Endodermal cell (in vitro differentiated cells): ENCODE data around the gene TMPRSS12. TPM values are rescaled to one million over a fixed set of nuclear protein-coding genes. Genes with fewer than 3 reads are reported as not detected.
"Not testable (repeated sequence)": the region's sequence is repeated elsewhere in the genome, so short reads cannot be mapped to it uniquely, and the experiment has no call there.

Experiments
- DNase-seq: peaks from one replicate; pipeline ENCODE4 v3.0.0-alpha.2; 2017
- H3K27ac ChIP-seq: 2 replicates; pipeline ENCODE4 v1.5.1; 2013; ENCODE audit warnings: mild to moderate bottlenecking, low read depth, low read length, moderate library complexity
- H3K27me3 ChIP-seq: 2 replicates; pipeline ENCODE4 v1.6.1; 2013; ENCODE audit warnings: mild to moderate bottlenecking, low read length, moderate library complexity; ENCODE audit not compliant: insufficient read depth, control insufficient read depth, poor library complexity, severe bottlenecking
- H3K36me3 ChIP-seq: 2 replicates; pipeline ENCODE4 v1.7.0; 2013; ENCODE audit warnings: mild to moderate bottlenecking, low read length, moderate library complexity; ENCODE audit not compliant: control insufficient read depth, insufficient read depth
- H3K4me1 ChIP-seq: one replicate; pipeline ENCODE4 v1.7.0; 2013; ENCODE audit warnings: low read length; ENCODE audit not compliant: control insufficient read depth, insufficient read depth
- H3K4me3 ChIP-seq: 2 replicates; pipeline ENCODE4 v1.5.1; 2013; ENCODE audit warnings: mild to moderate bottlenecking, low read length, moderate library complexity
- H3K9ac ChIP-seq: 2 replicates; pipeline ENCODE4 v1.6.1; 2013; ENCODE audit warnings: mild to moderate bottlenecking, low read length, moderate library complexity; ENCODE audit not compliant: poor library complexity, severe bottlenecking; ENCODE audit errors: extremely low read depth
- H3K9me3 ChIP-seq: 2 replicates; pipeline ENCODE4 v1.6.1; 2013; ENCODE audit warnings: mild to moderate bottlenecking, low read length, moderate library complexity; ENCODE audit not compliant: control insufficient read depth
- H3K27ac Mint-ChIP-seq: 2 replicates; pipeline ENCODE4 v1.8.0; 2020; ENCODE audit warnings: mixed read lengths
- H3K27me3 Mint-ChIP-seq: 2 replicates; pipeline ENCODE4 v1.8.0; 2021; ENCODE audit warnings: mild to moderate bottlenecking, mixed read lengths; ENCODE audit not compliant: insufficient read depth
- H3K36me3 Mint-ChIP-seq: 2 replicates; pipeline ENCODE4 v1.8.0; 2020; ENCODE audit warnings: low read depth, mixed read lengths
- H3K4me1 Mint-ChIP-seq: 2 replicates; pipeline ENCODE4 v1.8.0; 2020; ENCODE audit warnings: mixed read lengths
- H3K4me3 Mint-ChIP-seq: 2 replicates; pipeline ENCODE4 v1.8.0; 2020; ENCODE audit warnings: mild to moderate bottlenecking, moderate library complexity, mixed read lengths
- H3K9me3 Mint-ChIP-seq: 2 replicates; pipeline ENCODE4 v1.8.0; 2020; ENCODE audit warnings: mild to moderate bottlenecking, mixed read lengths
- CTCF ChIP-seq: fragments of 200-600 bp; sonication (generic); conservative IDR thresholded peaks from 2 replicates; pipeline ENCODE4 v1.5.0; 2021; ENCODE audit warnings: antibody characterized with exemption, mild to moderate bottlenecking
- WGBS, 2 experiments: methylation state at CpG; one replicate each; pipeline versions ENCODE4 v1.1.5 to v1.1.7; 2013; ENCODE audit warnings: missing lambda C conversion rate in 2 of 2, mixed read lengths in 1 of 2; ENCODE audit not compliant: insufficient coverage in 1 of 2, insufficient read length in 1 of 2; 5-methylcytosine and 5-hydroxymethylcytosine counted together
- total RNA-seq, 2 donors: library from RNA; stranded (reverse); fragmentation: NEBNext Ultra II Directional in 1 of 2; extraction: Animal tissue kit (Norgen Biotek cat#: 25700) in 1 of 2; gene quantifications; 2 replicates in 1 of 2; 3 replicates in 1 of 2; pipeline ENCODE4 v1.2.1, GENCODE V29; 2021

TMPRSS12 gene
- total RNA-seq, 2 donors from 2014 or later = not detected

GRCh38 chr12:50926415-50926814 is 83.7 kb downstream of the TMPRSS12 start:
- Histone ChIP-seq H3K36me3 (no peaks in the 10 kb centered on the region), H3K4me1 (no peaks in the 10 kb centered on the region), H3K9ac (no peak overlapping the region), H3K27me3 (no peaks in the 10 kb centered on the region), H3K9me3 (no peaks in the 10 kb centered on the region), H3K27ac (no peak overlapping the region), H3K4me3 (no peak overlapping the region)
- H3K4me1 Mint-ChIP-seq = peaks cover 29% of the 10 kb centered on the region
- no peak for DNase-seq
- no peaks in the 10 kb centered on the region for H3K9me3 Mint-ChIP-seq
- H3K27ac Mint-ChIP-seq = no peak overlapping the region
- TF ChIP-seq CTCF = no peak
- H3K4me3 Mint-ChIP-seq = peak overlapping the region; percentile 59
- H3K27me3 Mint-ChIP-seq = peaks cover 2% of the 10 kb centered on the region
- H3K36me3 Mint-ChIP-seq = peaks cover 4% of the 10 kb centered on the region
- 92 to 100% methylated on average over 1 of the region's 1 CpG for WGBS, 2 experiments

- peaks cover 29% of the 10 kb centered on the region for H3K4me1 Mint-ChIP-seq
- H3K27me3 Mint-ChIP-seq, H3K9me3 ChIP-seq, H3K36me3 ChIP-seq, H3K4me1 ChIP-seq, DNase-seq, H3K9me3 Mint-ChIP-seq, H3K36me3 Mint-ChIP-seq, H3K27ac Mint-ChIP-seq, H3K27me3 ChIP-seq, H3K9ac ChIP-seq, H3K4me3 ChIP-seq, H3K27ac ChIP-seq: not testable (repeated sequence)
- 100% methylated on average over 3 of the region's 3 CpGs; no CpG with 5 or more reads in 1 of the 2 experiments for whole genome bisulfite sequencing, 2 experiments
- peak overlapping the region; percentile 59 for H3K4me3 Mint-ChIP-seq
Observed at GRCh38 chr12:50926932-50927331, 84.2 kb downstream of the TMPRSS12 start.

- H3K9me3 ChIP-seq = no peaks in the 10 kb centered on the region
- Mint-ChIP-seq H3K27me3 (peaks cover 2% of the 10 kb centered on the region), H3K27ac (no peak overlapping the region), H3K36me3 (peaks cover 4% of the 10 kb centered on the region), H3K9me3 (no peaks in the 10 kb centered on the region), H3K4me1 (peaks cover 27% of the 10 kb centered on the region), H3K4me3 (peak overlapping the region; percentile 59)
- no peak overlapping the region for H3K4me3 ChIP-seq
- WGBS, 2 experiments = 92 to 93% methylated on average over 2 of the region's 2 CpGs
- H3K9ac ChIP-seq = no peak overlapping the region
- TF ChIP-seq CTCF = no peak
- H3K27ac ChIP-seq = no peak overlapping the region
- H3K4me1 ChIP-seq = no peaks in the 10 kb centered on the region
- H3K36me3 ChIP-seq = no peaks in the 10 kb centered on the region
- no peaks in the 10 kb centered on the region for H3K27me3 ChIP-seq
- no peak for DNase-seq
Observed at GRCh38 chr12:50927356-50927755, 84.6 kb downstream of the TMPRSS12 start.

- Histone ChIP-seq H3K36me3 (no peaks in the 10 kb centered on the region), H3K9me3 (no peaks in the 10 kb centered on the region), H3K4me3 (no peak overlapping the region), H3K4me1 (no peaks in the 10 kb centered on the region), H3K27ac (no peak overlapping the region), H3K9ac (no peak overlapping the region), H3K27me3 (no peaks in the 10 kb centered on the region)
- no peak for DNase-seq
- H3K27ac Mint-ChIP-seq = no peak overlapping the region
- H3K36me3 Mint-ChIP-seq = peaks cover 4% of the 10 kb centered on the region
- peaks cover 26% of the 10 kb centered on the region for H3K4me1 Mint-ChIP-seq
- H3K4me3 Mint-ChIP-seq = no peak overlapping the region
- peaks cover 2% of the 10 kb centered on the region for H3K27me3 Mint-ChIP-seq
- TF ChIP-seq CTCF = no peak
- WGBS, 2 experiments = 89 to 99% methylated on average over 5 to 6 of the region's 6 CpGs
- H3K9me3 Mint-ChIP-seq = no peaks in the 10 kb centered on the region
Observed at GRCh38 chr12:50927766-50928224, 85.1 kb downstream of the TMPRSS12 start.
